ENCODE results near the gene NRAP.
"Not testable (repeated sequence)": the region's sequence is repeated elsewhere in the genome, so short reads cannot be mapped to it uniquely, and the experiment has no call there.

DNA sequence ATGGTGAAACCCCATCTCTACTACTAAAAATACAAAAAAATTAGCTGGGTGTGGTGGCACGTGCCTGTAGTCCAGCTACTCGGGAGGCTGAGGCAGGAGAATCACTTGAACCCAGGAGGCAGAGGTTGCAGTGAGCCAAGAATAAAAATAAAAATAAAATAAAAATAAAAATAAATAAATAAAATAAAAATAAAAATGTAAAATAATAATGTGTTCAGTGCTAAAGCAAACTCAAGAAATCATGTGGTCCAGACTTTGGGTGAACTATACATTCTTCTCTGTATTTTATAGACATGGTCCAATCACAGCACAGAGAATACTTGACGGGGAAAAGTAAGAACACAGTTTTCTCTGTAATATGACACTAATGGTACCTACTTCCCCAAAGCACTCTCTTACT, 11.4 kb downstream of the NRAP start:
- TF ChIP-seq, protein P1, sequence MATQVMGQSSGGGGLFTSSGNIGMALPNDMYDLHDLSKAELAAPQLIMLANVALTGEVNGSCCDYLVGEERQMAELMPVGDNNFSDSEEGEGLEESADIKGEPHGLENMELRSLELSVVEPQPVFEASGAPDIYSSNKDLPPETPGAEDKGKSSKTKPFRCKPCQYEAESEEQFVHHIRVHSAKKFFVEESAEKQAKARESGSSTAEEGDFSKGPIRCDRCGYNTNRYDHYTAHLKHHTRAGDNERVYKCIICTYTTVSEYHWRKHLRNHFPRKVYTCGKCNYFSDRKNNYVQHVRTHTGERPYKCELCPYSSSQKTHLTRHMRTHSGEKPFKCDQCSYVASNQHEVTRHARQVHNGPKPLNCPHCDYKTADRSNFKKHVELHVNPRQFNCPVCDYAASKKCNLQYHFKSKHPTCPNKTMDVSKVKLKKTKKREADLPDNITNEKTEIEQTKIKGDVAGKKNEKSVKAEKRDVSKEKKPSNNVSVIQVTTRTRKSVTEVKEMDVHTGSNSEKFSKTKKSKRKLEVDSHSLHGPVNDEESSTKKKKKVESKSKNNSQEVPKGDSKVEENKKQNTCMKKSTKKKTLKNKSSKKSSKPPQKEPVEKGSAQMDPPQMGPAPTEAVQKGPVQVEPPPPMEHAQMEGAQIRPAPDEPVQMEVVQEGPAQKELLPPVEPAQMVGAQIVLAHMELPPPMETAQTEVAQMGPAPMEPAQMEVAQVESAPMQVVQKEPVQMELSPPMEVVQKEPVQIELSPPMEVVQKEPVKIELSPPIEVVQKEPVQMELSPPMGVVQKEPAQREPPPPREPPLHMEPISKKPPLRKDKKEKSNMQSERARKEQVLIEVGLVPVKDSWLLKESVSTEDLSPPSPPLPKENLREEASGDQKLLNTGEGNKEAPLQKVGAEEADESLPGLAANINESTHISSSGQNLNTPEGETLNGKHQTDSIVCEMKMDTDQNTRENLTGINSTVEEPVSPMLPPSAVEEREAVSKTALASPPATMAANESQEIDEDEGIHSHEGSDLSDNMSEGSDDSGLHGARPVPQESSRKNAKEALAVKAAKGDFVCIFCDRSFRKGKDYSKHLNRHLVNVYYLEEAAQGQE (IDR thresholded peaks at IDR 0.05) = not testable (repeated sequence)
- TF ChIP-seq, protein P2, sequence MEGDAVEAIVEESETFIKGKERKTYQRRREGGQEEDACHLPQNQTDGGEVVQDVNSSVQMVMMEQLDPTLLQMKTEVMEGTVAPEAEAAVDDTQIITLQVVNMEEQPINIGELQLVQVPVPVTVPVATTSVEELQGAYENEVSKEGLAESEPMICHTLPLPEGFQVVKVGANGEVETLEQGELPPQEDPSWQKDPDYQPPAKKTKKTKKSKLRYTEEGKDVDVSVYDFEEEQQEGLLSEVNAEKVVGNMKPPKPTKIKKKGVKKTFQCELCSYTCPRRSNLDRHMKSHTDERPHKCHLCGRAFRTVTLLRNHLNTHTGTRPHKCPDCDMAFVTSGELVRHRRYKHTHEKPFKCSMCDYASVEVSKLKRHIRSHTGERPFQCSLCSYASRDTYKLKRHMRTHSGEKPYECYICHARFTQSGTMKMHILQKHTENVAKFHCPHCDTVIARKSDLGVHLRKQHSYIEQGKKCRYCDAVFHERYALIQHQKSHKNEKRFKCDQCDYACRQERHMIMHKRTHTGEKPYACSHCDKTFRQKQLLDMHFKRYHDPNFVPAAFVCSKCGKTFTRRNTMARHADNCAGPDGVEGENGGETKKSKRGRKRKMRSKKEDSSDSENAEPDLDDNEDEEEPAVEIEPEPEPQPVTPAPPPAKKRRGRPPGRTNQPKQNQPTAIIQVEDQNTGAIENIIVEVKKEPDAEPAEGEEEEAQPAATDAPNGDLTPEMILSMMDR (IDR thresholded peaks at IDR 0.05; ENCODE audit: low read depth, low read length, missing input control) = not testable (repeated sequence)
- not testable (repeated sequence) for TF ChIP-seq JUND (IDR thresholded peaks at IDR 0.05)

Data from liver (tissue), 3 donors.